IMR-90 (cell line): Measurements from ENCODE around the gene TMIGD1. TPM values are rescaled to one million over a fixed set of nuclear protein-coding genes. Genes with fewer than 3 reads are reported as not detected.
A peak's percentile ranks its signal among the peaks of the same experiment; 100 is the strongest.

Experiments
- ATAC-seq: fragments of 200-7000 bp; cut with Tn5 transposase; 2 replicates; pipeline ENCODE4 v1.9.1; 2020; ENCODE audit warnings: low read depth, mild to moderate bottlenecking, moderate library complexity
- BruUV-seq: library from RNA; stranded (reverse); fragments of 400-500 nt; replicated peaks from 2 replicates; lab custom pipeline; 2021; lab: Mats Ljungman, UMichigan
- CTCF ChIA-PET: fragments of 300-600 bp; formaldehyde crosslinking; extraction: SDS; loops from one replicate; lab custom pipeline; 2021; ENCODE audit warnings: antibody characterized with exemption; lab: Yijun Ruan, JAX
- POLR2A ChIA-PET: fragments of 300-600 bp; sonication (Branson Sonifier 250); formaldehyde crosslinking; loops from one replicate; lab custom pipeline; 2022; ENCODE audit warnings: antibody characterized with exemption; ENCODE audit not compliant: unreplicated experiment; lab: Charles Lee
- DNase-seq: peaks from one replicate; pipeline ENCODE4 v3.0.0; 2013
- H2AFZ ChIP-seq: replicated peaks from 2 replicates; pipeline ENCODE3; 2013; ENCODE audit warnings: low read length, mild to moderate bottlenecking; ENCODE audit not compliant: poor library complexity
- H2AK5ac ChIP-seq: 2 replicates; pipeline ENCODE4 v1.6.1; 2013; ENCODE audit warnings: low read depth, low read length, inconsistent platforms
- H2AK9ac ChIP-seq: replicated peaks from 2 replicates; pipeline ENCODE3; 2013; ENCODE audit warnings: mild to moderate bottlenecking, low read depth, low read length, moderate library complexity; ENCODE audit not compliant: poor library complexity
- H2BK120ac ChIP-seq: 2 replicates; pipeline ENCODE4 v1.6.1; 2013; ENCODE audit warnings: low read depth, low read length, inconsistent platforms
- H2BK15ac ChIP-seq: 3 replicates; pipeline ENCODE4 v1.6.1; 2013; ENCODE audit warnings: low read depth, low read length, inconsistent platforms
- H2BK20ac ChIP-seq: 2 replicates; pipeline ENCODE4 v1.6.1; 2013; ENCODE audit warnings: low read depth, mild to moderate bottlenecking, inconsistent platforms, low read length, moderate library complexity
- H2BK5ac ChIP-seq: 2 replicates; pipeline ENCODE4 v1.6.1; 2013; ENCODE audit warnings: mild to moderate bottlenecking, low read depth, low read length, inconsistent platforms; ENCODE audit not compliant: poor library complexity, severe bottlenecking
- H3K14ac ChIP-seq: replicated peaks from 2 replicates; pipeline ENCODE4 v1.6.1; 2013; ENCODE audit warnings: low read depth, low read length, inconsistent platforms
- H3K18ac ChIP-seq: 2 replicates; pipeline ENCODE4 v1.6.1; 2013; ENCODE audit warnings: low read depth, low read length, control low read depth
- H3K23ac ChIP-seq: 2 replicates; pipeline ENCODE4 v1.6.1; 2013; ENCODE audit warnings: low read depth, low read length, inconsistent platforms
- H3K27ac ChIP-seq: 2 replicates; pipeline ENCODE4 v1.5.1; 2013; ENCODE audit warnings: mild to moderate bottlenecking, control low read depth, low read length; ENCODE audit not compliant: insufficient read depth
- H3K27me3 ChIP-seq: 2 replicates; pipeline ENCODE4 v1.6.1; 2013; ENCODE audit warnings: low read length; ENCODE audit not compliant: control insufficient read depth, insufficient read depth
- H3K36me3 ChIP-seq: 2 replicates; pipeline ENCODE4 v1.6.1; 2013; ENCODE audit warnings: low read length, mixed read lengths; ENCODE audit not compliant: control insufficient read depth, insufficient read depth
- H3K4ac ChIP-seq: 2 replicates; pipeline ENCODE4 v1.6.1; 2013; ENCODE audit warnings: low read depth, low read length, inconsistent platforms
- H3K4me1 ChIP-seq: 2 replicates; pipeline ENCODE4 v1.6.1; 2013; ENCODE audit warnings: low read length, mixed read lengths; ENCODE audit not compliant: control insufficient read depth, insufficient read depth
- H3K4me2 ChIP-seq: 2 replicates; pipeline ENCODE4 v1.6.1; 2013; ENCODE audit warnings: low read depth, mild to moderate bottlenecking, control low read depth, low read length, moderate library complexity
- H3K4me3 ChIP-seq: 2 replicates; pipeline ENCODE4 v1.5.1; 2013; ENCODE audit warnings: low read depth, mild to moderate bottlenecking, control low read depth, low read length, moderate library complexity; ENCODE audit not compliant: insufficient read depth
- H3K56ac ChIP-seq: 2 replicates; pipeline ENCODE4 v1.6.1; 2013; ENCODE audit warnings: low read length, inconsistent platforms; ENCODE audit not compliant: insufficient read depth; ENCODE audit errors: extremely low read depth
- H3K79me1 ChIP-seq, 2 experiments: 2 replicates each; pipeline ENCODE4 v1.6.1; 2013; ENCODE audit warnings: low read length in 2 of 2, inconsistent platforms in 1 of 2, low read depth in 1 of 2
- H3K9ac ChIP-seq: 2 replicates; pipeline ENCODE4 v1.6.1; 2013; ENCODE audit warnings: low read depth, low read length, control low read depth
- H3K9me1 ChIP-seq: 2 replicates; pipeline ENCODE4 v1.6.1; 2013; ENCODE audit warnings: low read length, inconsistent platforms; ENCODE audit not compliant: insufficient read depth
- H3K9me3 ChIP-seq: 2 replicates; pipeline ENCODE4 v1.6.1; 2013; ENCODE audit warnings: low read length; ENCODE audit not compliant: control insufficient read depth, insufficient read depth
- H4K20me1 ChIP-seq: 2 replicates; pipeline ENCODE4 v1.6.1; 2013; ENCODE audit warnings: low read length, inconsistent platforms; ENCODE audit not compliant: insufficient read depth
- H4K5ac ChIP-seq: 2 replicates; pipeline ENCODE4 v1.6.1; 2013; ENCODE audit warnings: mild to moderate bottlenecking, low read depth, low read length, control low read depth
- H4K8ac ChIP-seq, 2 experiments: 2 replicates each; pipeline ENCODE4 v1.6.1; 2013; ENCODE audit warnings: low read depth in 2 of 2, low read length in 2 of 2, control low read depth in 1 of 2, inconsistent platforms in 1 of 2
- H4K91ac ChIP-seq: 2 replicates; pipeline ENCODE4 v1.6.1; 2013; ENCODE audit warnings: low read depth, low read length, inconsistent platforms; ENCODE audit not compliant: insufficient read depth
- CEBPB ChIP-seq: IDR thresholded peaks from 2 replicates; pipeline ENCODE4 v1.6.1; 2012; ENCODE audit warnings: low read depth, low read length, improper control_type of control experiment
- CHD1 ChIP-seq: IDR thresholded peaks from 2 replicates; pipeline ENCODE4 v1.6.1; 2012; ENCODE audit warnings: low read depth, low read length, improper control_type of control experiment
- MAFK ChIP-seq: IDR thresholded peaks from 2 replicates; pipeline ENCODE4 v1.6.1; 2012; ENCODE audit warnings: low read depth, low read length, improper control_type of control experiment
- MAZ ChIP-seq: IDR thresholded peaks from 2 replicates; pipeline ENCODE4 v1.6.1; 2012; ENCODE audit warnings: low read depth, mild to moderate bottlenecking, low read length, improper control_type of control experiment, moderate library complexity, borderline replicate concordance
- NFE2L2 ChIP-seq: fragments of 150-350 bp; IDR thresholded peaks from 2 replicates; pipeline ENCODE4 v1.6.1; 2016; ENCODE audit warnings: low read depth, mild to moderate bottlenecking, low read length
- RFX5 ChIP-seq: IDR thresholded peaks from 2 replicates; pipeline ENCODE4 v1.8.0; 2012; ENCODE audit warnings: low read depth, mild to moderate bottlenecking, low read length, moderate library complexity
- SMC3 ChIP-seq: fragments of 150-350 bp; IDR thresholded peaks from 2 replicates; pipeline ENCODE4 v1.6.1; 2016; ENCODE audit warnings: low read depth, mild to moderate bottlenecking, antibody characterized with exemption, low read length, moderate library complexity
- WGBS, 2 experiments: methylation state at CpG; one replicate each; pipeline versions ENCODE4 v1.1.5 to v1.1.7; 2013; ENCODE audit warnings: missing lambda C conversion rate in 2 of 2; ENCODE audit not compliant: insufficient read length in 1 of 2; ENCODE audit errors: extremely low coverage in 2 of 2; 5-methylcytosine and 5-hydroxymethylcytosine counted together
- dilution Hi-C: fragments of 300-500 bp; cut with HindIII; formaldehyde crosslinking; loops from one replicate; pipeline ENCODE4 v1.14.3; 2018; ENCODE audit warnings: low sequenced_read_pairs; ENCODE audit not compliant: unreplicated experiment
- in situ Hi-C: fragments of 300-500 bp; cut with MboI; formaldehyde crosslinking; loops from 3 replicates; pipeline ENCODE4 v1.14.3; 2019; ENCODE audit warnings: low sequenced_read_pairs, inconsistent platforms, mixed read lengths
- intact Hi-C: fragments of 100-400 bp; cut with micrococcal nuclease; formaldehyde crosslinking; loops from 2 replicates; pipeline ENCODE4 v1.10.0; 2022
- polyA plus RNA-seq, 3 experiments: library from polyadenylated mRNA; depleted of rRNA; stranded (reverse); fragments of >200 nt; gene quantifications; 2 replicates each; pipeline ENCODE4 v1.2.3, GENCODE V29; 2012; ENCODE audit warnings: low replicate concordance in 1 of 3
- total RNA-seq: library from RNA; depleted of rRNA; stranded (reverse); fragments of >200 nt; gene quantifications from 2 replicates; pipeline ENCODE4 v1.2.3, GENCODE V29; 2012
- TF ChIP-seq, protein P1 (sequence below): conservative IDR thresholded peaks from 2 replicates; pipeline ENCODE4 v1.5.1; 2012; ENCODE audit warnings: mild to moderate bottlenecking, low read depth, low read length, improper control_type of control experiment
- TF ChIP-seq, protein P2 (sequence below): fragments of 150-350 bp; IDR thresholded peaks from 2 replicates; pipeline ENCODE4 v1.6.1; 2017; ENCODE audit warnings: mild to moderate bottlenecking, antibody characterized with exemption, low read length, low read depth

TMIGD1 gene
- total and polyA plus RNA-seq, 2 of the 4 experiments (the other 2 are of a cell fraction), result not detected

DNA sequence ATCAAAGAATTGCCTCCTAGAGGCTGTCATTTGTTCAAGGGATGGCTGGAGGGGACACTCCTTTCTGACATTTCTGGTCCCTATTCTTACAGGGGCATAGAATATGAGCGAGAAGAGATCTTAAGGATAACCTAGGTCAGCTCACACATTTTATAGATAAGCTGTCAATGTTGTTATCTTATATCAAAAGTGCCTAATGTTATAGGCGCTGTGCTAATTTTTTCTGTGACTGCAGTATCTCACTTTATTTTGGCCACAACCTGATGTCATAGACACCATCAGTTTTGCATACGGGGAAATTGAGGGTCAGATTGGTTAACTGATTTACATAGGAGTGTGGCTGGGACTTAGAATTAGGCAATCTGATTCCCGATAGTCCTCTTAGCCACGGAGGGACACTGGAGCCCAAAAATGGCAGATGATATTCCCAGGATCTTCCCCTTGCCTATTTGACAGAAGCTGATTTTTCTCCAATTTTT is 46.1 kb upstream of the TMIGD1 start (continued):
- TF ChIP-seq, protein P1, sequence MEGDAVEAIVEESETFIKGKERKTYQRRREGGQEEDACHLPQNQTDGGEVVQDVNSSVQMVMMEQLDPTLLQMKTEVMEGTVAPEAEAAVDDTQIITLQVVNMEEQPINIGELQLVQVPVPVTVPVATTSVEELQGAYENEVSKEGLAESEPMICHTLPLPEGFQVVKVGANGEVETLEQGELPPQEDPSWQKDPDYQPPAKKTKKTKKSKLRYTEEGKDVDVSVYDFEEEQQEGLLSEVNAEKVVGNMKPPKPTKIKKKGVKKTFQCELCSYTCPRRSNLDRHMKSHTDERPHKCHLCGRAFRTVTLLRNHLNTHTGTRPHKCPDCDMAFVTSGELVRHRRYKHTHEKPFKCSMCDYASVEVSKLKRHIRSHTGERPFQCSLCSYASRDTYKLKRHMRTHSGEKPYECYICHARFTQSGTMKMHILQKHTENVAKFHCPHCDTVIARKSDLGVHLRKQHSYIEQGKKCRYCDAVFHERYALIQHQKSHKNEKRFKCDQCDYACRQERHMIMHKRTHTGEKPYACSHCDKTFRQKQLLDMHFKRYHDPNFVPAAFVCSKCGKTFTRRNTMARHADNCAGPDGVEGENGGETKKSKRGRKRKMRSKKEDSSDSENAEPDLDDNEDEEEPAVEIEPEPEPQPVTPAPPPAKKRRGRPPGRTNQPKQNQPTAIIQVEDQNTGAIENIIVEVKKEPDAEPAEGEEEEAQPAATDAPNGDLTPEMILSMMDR, result no peak
- TF ChIP-seq RFX5, result no peak

- no peak overlapping the region for H3K18ac ChIP-seq
- H3K14ac ChIP-seq, result peak overlapping the region; percentile 28; the same call in 1 of the 2 replicates
- peaks cover 15% of the 10 kb centered on the region for H3K4me1 ChIP-seq
- peak overlapping the region; percentile 65 for H3K23ac ChIP-seq
- intact Hi-C loops (loop anchor here (5.0 kb wide), 1 partner anchor 87 kb away; the partner anchor contains the start of gene BLMH), dilution Hi-C loops (no loop called here), in situ Hi-C loops (no loop called here)
- DNase-seq (no peak), ATAC-seq (no peak)
- H3K56ac ChIP-seq, result no peak overlapping the region
- H3K4me3 ChIP-seq, result peak overlapping the region; percentile 66
- H2AK9ac ChIP-seq, result peak overlapping the region; percentile 76
- peak overlapping the region; percentile 70 for H3K27ac ChIP-seq
- H3K27me3 ChIP-seq, result no peaks in the 10 kb centered on the region
- ChIA-PET CTCF (interaction anchor here (0.7 kb wide), 2 partner anchors 19 to 219 kb away, joined by 3 to 4 read pairs; no protein-coding TSS in a partner anchor), POLR2A (no interaction called here)
- no peak overlapping the region for H2BK20ac ChIP-seq
- H2BK15ac ChIP-seq, result no peak overlapping the region
- 0 out of 2 replicates have a peak overlapping the region, but pooled peaks have one; percentile 4 for H2AK5ac ChIP-seq
- H4K91ac ChIP-seq, result no peak overlapping the region; the same call in 1 of the 2 replicates
- no peak overlapping the region for H4K5ac ChIP-seq
- H4K20me1 ChIP-seq, result peaks cover 20% of the 10 kb centered on the region; the same call in 1 of the 2 replicates
- H3K9ac ChIP-seq, result peak overlapping the region; percentile 89
- 1% methylated on average over 27 of the region's 68 CpGs; no CpG with 5 or more reads in 1 of the 2 experiments for WGBS, 2 experiments
- no peaks in the 10 kb centered on the region for H3K36me3 ChIP-seq
- H3K4ac ChIP-seq, result peak overlapping the region; percentile 62; the same call in 1 of the 2 replicates
- peaks cover 10 to 31% of the 10 kb centered on the region in 2 experiments for H3K79me1 ChIP-seq
- peaks cover 10% of the 10 kb centered on the region for H3K9me1 ChIP-seq
- H2BK120ac ChIP-seq, result no peak overlapping the region
- no peak for TF ChIP-seq NFE2L2
- TF ChIP-seq MAZ, result no peak
- no peak for TF ChIP-seq MAFK
- no peak for TF ChIP-seq CEBPB
- TF ChIP-seq, protein P2, sequence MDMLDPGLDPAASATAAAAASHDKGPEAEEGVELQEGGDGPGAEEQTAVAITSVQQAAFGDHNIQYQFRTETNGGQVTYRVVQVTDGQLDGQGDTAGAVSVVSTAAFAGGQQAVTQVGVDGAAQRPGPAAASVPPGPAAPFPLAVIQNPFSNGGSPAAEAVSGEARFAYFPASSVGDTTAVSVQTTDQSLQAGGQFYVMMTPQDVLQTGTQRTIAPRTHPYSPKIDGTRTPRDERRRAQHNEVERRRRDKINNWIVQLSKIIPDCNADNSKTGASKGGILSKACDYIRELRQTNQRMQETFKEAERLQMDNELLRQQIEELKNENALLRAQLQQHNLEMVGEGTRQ, result no peak
- TF ChIP-seq CHD1, result no peak; the same call in 1 of the 2 replicates
- no peak for TF ChIP-seq SMC3
- H4K8ac ChIP-seq, result 0 out of 4 replicates have a peak overlapping the region, but pooled peaks of 1 of the 2 experiments have one; percentile 13
- no peaks in the 10 kb centered on the region for H3K9me3 ChIP-seq
- peak overlapping the region; percentile 10 for H2BK5ac ChIP-seq
- peak overlapping the region; percentile 99 for H3K4me2 ChIP-seq
- H2AFZ ChIP-seq, result peak overlapping the region; percentile 93
- BruUV-seq, result no TSS peak
Measured at GRCh38 chr17:30379303-30379902, 45.5 kb upstream of the TMIGD1 start.
